NOMO-1 treated with DMSO at 0.1 percent for 48 hours (cell line): ENCODE results near the gene PLCB4.
A peak's percentile ranks its signal among the peaks of the same experiment; 100 is the strongest.
"Not testable (repeated sequence)": the region's sequence is repeated elsewhere in the genome, so short reads cannot be mapped to it uniquely, and the experiment has no call there.

Experiments
- DNase-seq: peaks from one replicate; lab custom pipeline; 2025; ENCODE audit not compliant: unreplicated experiment; lab: John Stamatoyannopoulos, UW

PLCB4 gene

GRCh38 chr20:9140162-9140760, 71.4 kb downstream of the PLCB4 start:
- DNase-seq = no peak

GRCh38 chr20:9141070-9141469, 72.2 kb downstream of the PLCB4 start:
- no peak for DNase-seq

GRCh38 chr20:9141921-9142320, 73.0 kb downstream of the PLCB4 start:
- no peak for DNase-seq

GRCh38 chr20:9142809-9143208, 73.9 kb downstream of the PLCB4 start:
- DNase-seq = no peak

GRCh38 chr20:9143926-9144325, 75.0 kb downstream of the PLCB4 start:
- DNase-seq = no peak

GRCh38 chr20:9144643-9145042, 75.8 kb downstream of the PLCB4 start:
- no peak for DNase-seq

- DNase-seq = no peak
Observed at GRCh38 chr20:9145142-9145541, 76.3 kb downstream of the PLCB4 start.

GRCh38 chr20:9146649-9147048, 77.8 kb downstream of the PLCB4 start:
- no peak for DNase-seq

GRCh38 chr20:9147547-9148024, 78.7 kb downstream of the PLCB4 start:
- no peak for DNase-seq

GRCh38 chr20:9148291-9148690, 79.4 kb downstream of the PLCB4 start:
- no peak for DNase-seq

- DNase-seq = no peak
Observed at GRCh38 chr20:9149087-9149486, 80.2 kb downstream of the PLCB4 start.

- no peak for DNase-seq
Observed at GRCh38 chr20:9149796-9150195, 80.9 kb downstream of the PLCB4 start.

GRCh38 chr20:9150679-9151078, 81.8 kb downstream of the PLCB4 start:
- DNase-seq = no peak

- DNase-seq = not testable (repeated sequence)
Observed at GRCh38 chr20:9152139-9152538, 83.3 kb downstream of the PLCB4 start.

- DNase-seq = no peak
Observed at GRCh38 chr20:9154464-9155024, 85.7 kb downstream of the PLCB4 start.

- no peak for DNase-seq
Observed at GRCh38 chr20:9156529-9157280, 87.8 kb downstream of the PLCB4 start.

- DNase-seq = no peak
Observed at GRCh38 chr20:9160331-9160730, 91.4 kb downstream of the PLCB4 start.

- no peak for DNase-seq
Observed at GRCh38 chr20:9160757-9161156, 91.9 kb downstream of the PLCB4 start.

GRCh38 chr20:9161311-9161710, 92.4 kb downstream of the PLCB4 start:
- no peak for DNase-seq

- peak; percentile 19 for DNase-seq
Observed at GRCh38 chr20:9163251-9163650, 94.4 kb downstream of the PLCB4 start.

GRCh38 chr20:9163995-9164394, 95.1 kb downstream of the PLCB4 start:
- DNase-seq = no peak

- DNase-seq = no peak
Observed at GRCh38 chr20:9165261-9165660, 96.4 kb downstream of the PLCB4 start.
